Effector memory CD4-positive, alpha-beta T cell (primary cell): Measurements from ENCODE around the gene RHO.

Source experiments
- DNase-seq, 3 donors: peaks; one replicate each; pipeline ENCODE4 v3.0.0-alpha.2; 2020
- H3K27ac ChIP-seq: 2 replicates; pipeline ENCODE4 v1.7.0; 2013; ENCODE audit warnings: mild to moderate bottlenecking, low read length, moderate library complexity; ENCODE audit not compliant: insufficient read depth, poor library complexity, severe bottlenecking
- H3K27me3 ChIP-seq: replicated peaks from 2 replicates; pipeline ENCODE4 v1.7.0; 2013; ENCODE audit warnings: mild to moderate bottlenecking, low read length; ENCODE audit not compliant: insufficient read depth, control insufficient read depth, poor library complexity, severe bottlenecking
- H3K36me3 ChIP-seq: 2 replicates; pipeline ENCODE4 v1.7.0; 2013; ENCODE audit warnings: mild to moderate bottlenecking, low read length, moderate library complexity; ENCODE audit not compliant: control insufficient read depth, insufficient read depth
- H3K4me1 ChIP-seq: 2 replicates; pipeline ENCODE4 v1.7.0; 2013; ENCODE audit warnings: low read length, mild to moderate bottlenecking; ENCODE audit not compliant: control insufficient read depth, insufficient read depth, poor library complexity, severe bottlenecking
- H3K4me3 ChIP-seq: 2 replicates; pipeline ENCODE4 v1.7.0; 2013; ENCODE audit warnings: low read length, low read depth, mild to moderate bottlenecking; ENCODE audit not compliant: insufficient read depth, poor library complexity, severe bottlenecking
- H3K9me3 ChIP-seq: 2 replicates; pipeline ENCODE4 v1.7.0; 2013; ENCODE audit warnings: mild to moderate bottlenecking, low read length, moderate library complexity; ENCODE audit not compliant: control insufficient read depth

The RHO gene

DNA sequence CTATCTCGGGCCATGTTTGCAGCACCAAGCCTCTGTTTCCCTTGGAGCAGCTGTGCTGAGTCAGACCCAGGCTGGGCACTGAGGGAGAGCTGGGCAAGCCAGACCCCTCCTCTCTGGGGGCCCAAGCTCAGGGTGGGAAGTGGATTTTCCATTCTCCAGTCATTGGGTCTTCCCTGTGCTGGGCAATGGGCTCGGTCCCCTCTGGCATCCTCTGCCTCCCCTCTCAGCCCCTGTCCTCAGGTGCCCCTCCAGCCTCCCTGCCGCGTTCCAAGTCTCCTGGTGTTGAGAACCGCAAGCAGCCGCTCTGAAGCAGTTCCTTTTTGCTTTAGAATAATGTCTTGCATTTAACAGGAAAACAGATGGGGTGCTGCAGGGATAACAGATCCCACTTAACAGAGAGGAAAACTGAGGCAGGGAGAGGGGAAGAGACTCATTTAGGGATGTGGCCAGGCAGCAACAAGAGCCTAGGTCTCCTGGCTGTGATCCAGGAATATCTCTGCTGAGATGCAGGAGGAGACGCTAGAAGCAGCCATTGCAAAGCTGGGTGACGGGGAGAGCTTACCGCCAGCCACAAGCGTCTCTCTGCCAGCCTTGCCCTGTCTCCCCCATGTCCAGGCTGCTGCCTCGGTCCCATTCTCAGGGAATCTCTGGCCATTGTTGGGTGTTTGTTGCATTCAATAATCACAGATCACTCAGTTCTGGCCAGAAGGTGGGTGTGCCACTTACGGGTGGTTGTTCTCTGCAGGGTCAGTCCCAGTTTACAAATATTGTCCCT is 1.2 kb downstream of the RHO start:
- Histone ChIP-seq H3K4me1 (no peaks in the 10 kb centered on the region), H3K27me3 (no peaks in the 10 kb centered on the region), H3K4me3 (no peak overlapping the region), H3K9me3 (no peaks in the 10 kb centered on the region), H3K27ac (no peak overlapping the region), H3K36me3 (no peaks in the 10 kb centered on the region)
- DNase-seq = no peak

DNA sequence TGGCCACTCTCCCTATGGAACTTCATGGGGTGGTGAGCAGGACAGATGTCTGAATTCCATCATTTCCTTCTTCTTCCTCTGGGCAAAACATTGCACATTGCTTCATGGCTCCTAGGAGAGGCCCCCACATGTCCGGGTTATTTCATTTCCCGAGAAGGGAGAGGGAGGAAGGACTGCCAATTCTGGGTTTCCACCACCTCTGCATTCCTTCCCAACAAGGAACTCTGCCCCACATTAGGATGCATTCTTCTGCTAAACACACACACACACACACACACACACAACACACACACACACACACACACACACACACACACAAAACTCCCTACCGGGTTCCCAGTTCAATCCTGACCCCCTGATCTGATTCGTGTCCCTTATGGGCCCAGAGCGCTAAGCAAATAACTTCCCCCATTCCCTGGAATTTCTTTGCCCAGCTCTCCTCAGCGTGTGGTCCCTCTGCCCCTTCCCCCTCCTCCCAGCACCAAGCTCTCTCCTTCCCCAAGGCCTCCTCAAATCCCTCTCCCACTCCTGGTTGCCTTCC is 1.9 kb downstream of the RHO start:
- no peak for DNase-seq
- no peaks in the 10 kb centered on the region for H3K9me3 ChIP-seq
- no peak overlapping the region for H3K27ac ChIP-seq
- no peak overlapping the region for H3K4me3 ChIP-seq
- no peaks in the 10 kb centered on the region for H3K36me3 ChIP-seq
- no peaks in the 10 kb centered on the region for H3K27me3 ChIP-seq
- H3K4me1 ChIP-seq = no peaks in the 10 kb centered on the region

DNA sequence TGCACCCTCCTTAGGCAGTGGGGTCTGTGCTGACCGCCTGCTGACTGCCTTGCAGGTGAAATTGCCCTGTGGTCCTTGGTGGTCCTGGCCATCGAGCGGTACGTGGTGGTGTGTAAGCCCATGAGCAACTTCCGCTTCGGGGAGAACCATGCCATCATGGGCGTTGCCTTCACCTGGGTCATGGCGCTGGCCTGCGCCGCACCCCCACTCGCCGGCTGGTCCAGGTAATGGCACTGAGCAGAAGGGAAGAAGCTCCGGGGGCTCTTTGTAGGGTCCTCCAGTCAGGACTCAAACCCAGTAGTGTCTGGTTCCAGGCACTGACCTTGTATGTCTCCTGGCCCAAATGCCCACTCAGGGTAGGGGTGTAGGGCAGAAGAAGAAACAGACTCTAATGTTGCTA is 2.4 kb downstream of the RHO start:
- no peak overlapping the region for H3K27ac ChIP-seq
- H3K4me3 ChIP-seq = no peak overlapping the region
- H3K27me3 ChIP-seq = no peaks in the 10 kb centered on the region
- H3K4me1 ChIP-seq = no peaks in the 10 kb centered on the region
- H3K36me3 ChIP-seq = no peaks in the 10 kb centered on the region
- no peak for DNase-seq
- no peaks in the 10 kb centered on the region for H3K9me3 ChIP-seq

DNA sequence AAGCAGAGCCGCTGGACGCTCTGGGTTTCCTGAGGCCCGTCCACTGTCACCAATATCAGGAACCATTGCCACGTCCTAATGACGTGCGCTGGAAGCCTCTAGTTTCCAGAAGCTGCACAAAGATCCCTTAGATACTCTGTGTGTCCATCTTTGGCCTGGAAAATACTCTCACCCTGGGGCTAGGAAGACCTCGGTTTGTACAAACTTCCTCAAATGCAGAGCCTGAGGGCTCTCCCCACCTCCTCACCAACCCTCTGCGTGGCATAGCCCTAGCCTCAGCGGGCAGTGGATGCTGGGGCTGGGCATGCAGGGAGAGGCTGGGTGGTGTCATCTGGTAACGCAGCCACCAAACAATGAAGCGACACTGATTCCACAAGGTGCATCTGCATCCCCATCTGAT is 3.3 kb downstream of the RHO start:
- Histone ChIP-seq H3K27ac (no peak overlapping the region), H3K9me3 (no peaks in the 10 kb centered on the region), H3K4me3 (no peak overlapping the region), H3K36me3 (no peaks in the 10 kb centered on the region), H3K27me3 (no peaks in the 10 kb centered on the region), H3K4me1 (no peaks in the 10 kb centered on the region)
- DNase-seq = no peak

DNA sequence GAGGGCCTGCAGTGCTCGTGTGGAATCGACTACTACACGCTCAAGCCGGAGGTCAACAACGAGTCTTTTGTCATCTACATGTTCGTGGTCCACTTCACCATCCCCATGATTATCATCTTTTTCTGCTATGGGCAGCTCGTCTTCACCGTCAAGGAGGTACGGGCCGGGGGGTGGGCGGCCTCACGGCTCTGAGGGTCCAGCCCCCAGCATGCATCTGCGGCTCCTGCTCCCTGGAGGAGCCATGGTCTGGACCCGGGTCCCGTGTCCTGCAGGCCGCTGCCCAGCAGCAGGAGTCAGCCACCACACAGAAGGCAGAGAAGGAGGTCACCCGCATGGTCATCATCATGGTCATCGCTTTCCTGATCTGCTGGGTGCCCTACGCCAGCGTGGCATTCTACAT is 3.8 kb downstream of the RHO start:
- DNase-seq = no peak
- H3K36me3 ChIP-seq = no peaks in the 10 kb centered on the region
- H3K9me3 ChIP-seq = no peaks in the 10 kb centered on the region
- no peak overlapping the region for H3K27ac ChIP-seq
- H3K4me3 ChIP-seq = no peak overlapping the region
- H3K4me1 ChIP-seq = no peaks in the 10 kb centered on the region
- H3K27me3 ChIP-seq = no peaks in the 10 kb centered on the region

DNA sequence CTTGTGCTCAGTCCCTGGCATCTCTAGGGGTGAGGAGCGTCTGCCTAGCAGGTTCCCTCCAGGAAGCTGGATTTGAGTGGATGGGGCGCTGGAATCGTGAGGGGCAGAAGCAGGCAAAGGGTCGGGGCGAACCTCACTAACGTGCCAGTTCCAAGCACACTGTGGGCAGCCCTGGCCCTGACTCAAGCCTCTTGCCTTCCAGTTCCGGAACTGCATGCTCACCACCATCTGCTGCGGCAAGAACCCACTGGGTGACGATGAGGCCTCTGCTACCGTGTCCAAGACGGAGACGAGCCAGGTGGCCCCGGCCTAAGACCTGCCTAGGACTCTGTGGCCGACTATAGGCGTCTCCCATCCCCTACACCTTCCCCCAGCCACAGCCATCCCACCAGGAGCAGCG is 5.0 kb downstream of the RHO start:
- no peak for DNase-seq
- H3K27me3 ChIP-seq = no peaks in the 10 kb centered on the region

DNA sequence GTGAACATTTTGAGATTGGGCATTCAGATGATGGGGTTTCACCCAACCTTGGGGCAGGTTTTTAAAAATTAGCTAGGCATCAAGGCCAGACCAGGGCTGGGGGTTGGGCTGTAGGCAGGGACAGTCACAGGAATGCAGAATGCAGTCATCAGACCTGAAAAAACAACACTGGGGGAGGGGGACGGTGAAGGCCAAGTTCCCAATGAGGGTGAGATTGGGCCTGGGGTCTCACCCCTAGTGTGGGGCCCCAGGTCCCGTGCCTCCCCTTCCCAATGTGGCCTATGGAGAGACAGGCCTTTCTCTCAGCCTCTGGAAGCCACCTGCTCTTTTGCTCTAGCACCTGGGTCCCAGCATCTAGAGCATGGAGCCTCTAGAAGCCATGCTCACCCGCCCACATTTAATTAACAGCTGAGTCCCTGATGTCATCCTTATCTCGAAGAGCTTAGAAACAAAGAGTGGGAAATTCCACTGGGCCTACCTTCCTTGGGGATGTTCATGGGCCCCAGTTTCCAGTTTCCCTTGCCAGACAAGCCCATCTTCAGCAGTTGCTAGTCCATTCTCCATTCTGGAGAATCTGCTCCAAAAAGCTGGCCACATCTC is 6.1 kb downstream of the RHO start:
- Histone ChIP-seq H3K9me3 (no peaks in the 10 kb centered on the region), H3K27ac (no peak overlapping the region), H3K4me1 (no peaks in the 10 kb centered on the region), H3K27me3 (no peaks in the 10 kb centered on the region), H3K4me3 (no peak overlapping the region), H3K36me3 (no peaks in the 10 kb centered on the region)
- DNase-seq = no peak

More for the DNA sequence above, 5.0 kb downstream of the RHO start:
- H3K4me3 ChIP-seq = no peak overlapping the region
- H3K27ac ChIP-seq = no peak overlapping the region
- no peaks in the 10 kb centered on the region for H3K36me3 ChIP-seq
- no peaks in the 10 kb centered on the region for H3K4me1 ChIP-seq
- no peaks in the 10 kb centered on the region for H3K9me3 ChIP-seq

DNA sequence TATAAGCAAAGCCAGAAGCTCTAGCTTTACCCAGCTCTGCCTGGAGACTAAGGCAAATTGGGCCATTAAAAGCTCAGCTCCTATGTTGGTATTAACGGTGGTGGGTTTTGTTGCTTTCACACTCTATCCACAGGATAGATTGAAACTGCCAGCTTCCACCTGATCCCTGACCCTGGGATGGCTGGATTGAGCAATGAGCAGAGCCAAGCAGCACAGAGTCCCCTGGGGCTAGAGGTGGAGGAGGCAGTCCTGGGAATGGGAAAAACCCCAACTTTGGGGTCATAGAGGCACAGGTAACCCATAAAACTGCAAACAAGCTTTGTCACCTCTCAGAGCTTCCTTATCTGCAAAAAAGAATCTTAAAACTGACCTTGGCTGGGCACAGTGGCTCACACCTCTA is 6.6 kb downstream of the RHO start:
- Histone ChIP-seq H3K4me1 (no peaks in the 10 kb centered on the region), H3K27me3 (no peaks in the 10 kb centered on the region), H3K4me3 (no peak overlapping the region)

DNA sequence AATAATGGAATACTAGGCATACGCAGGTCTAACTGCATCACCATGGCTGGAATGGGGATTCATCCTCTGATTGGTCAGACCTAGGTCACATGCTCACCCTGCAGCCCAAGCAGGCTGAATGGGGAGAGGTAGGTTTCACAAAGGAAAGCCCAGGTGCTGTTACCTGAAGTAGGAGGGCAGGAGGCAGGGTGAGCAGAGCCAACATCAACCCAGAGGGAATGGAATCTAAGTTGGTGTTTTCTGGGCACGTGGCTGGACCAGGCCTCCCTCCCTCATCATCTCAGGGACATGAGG is 7.9 kb downstream of the RHO start:
- H3K4me1 ChIP-seq = no peaks in the 10 kb centered on the region
- H3K36me3 ChIP-seq = no peaks in the 10 kb centered on the region
- H3K4me3 ChIP-seq = no peak overlapping the region
- H3K27ac ChIP-seq = no peak overlapping the region
- H3K27me3 ChIP-seq = no peaks in the 10 kb centered on the region
- no peaks in the 10 kb centered on the region for H3K9me3 ChIP-seq
- no peak for DNase-seq

More for the DNA sequence above, 6.6 kb downstream of the RHO start:
- H3K27ac ChIP-seq = no peak overlapping the region
- H3K36me3 ChIP-seq = no peaks in the 10 kb centered on the region
- no peaks in the 10 kb centered on the region for H3K9me3 ChIP-seq
- no peak for DNase-seq

DNA sequence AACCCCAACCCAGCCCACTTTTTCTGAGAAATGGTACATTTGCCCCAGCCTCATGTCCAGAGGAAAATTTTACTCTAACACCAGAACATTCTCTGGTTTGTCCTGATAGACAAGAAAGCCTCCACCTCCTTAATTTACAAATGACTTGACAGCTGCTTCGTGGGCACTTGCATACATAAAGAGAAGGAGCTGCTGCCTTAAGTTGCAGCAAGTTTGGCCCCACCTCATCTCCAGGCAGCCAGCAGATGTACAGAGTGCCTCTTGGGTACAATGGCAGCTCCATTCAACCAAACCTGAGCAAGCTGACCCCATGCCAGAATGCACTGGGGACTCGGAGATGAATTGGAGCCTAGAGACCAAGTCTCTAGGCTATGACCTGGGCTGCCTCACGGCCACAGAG is 8.4 kb downstream of the RHO start:
- DNase-seq = no peak
- Histone ChIP-seq H3K27me3 (no peaks in the 10 kb centered on the region), H3K9me3 (no peaks in the 10 kb centered on the region), H3K4me3 (no peak overlapping the region), H3K27ac (no peak overlapping the region), H3K36me3 (no peaks in the 10 kb centered on the region), H3K4me1 (no peaks in the 10 kb centered on the region)
